GM18909 (cell line): ENCODE measurements around the gene RNF145.
"Not testable (repeated sequence)": the region's sequence is repeated elsewhere in the genome, so short reads cannot be mapped to it uniquely, and the experiment has no call there.

Source experiments
- ATAC-seq: cut with Tn5 transposase; IDR thresholded peaks from one replicate; pipeline ENCODE4 v1.9.1; 2021; ENCODE audit warnings: mild to moderate bottlenecking; ENCODE audit not compliant: unreplicated experiment, poor library complexity

Gene RNF145

GRCh38 chr5:159209438-159210209, at the start of gene RNF145:
Gene RNF145, minus strand, starts transcription at chr5:159209553. Its CDS starts 5,936 bp downstream, at chr5:159203617.
- ATAC-seq: peak; percentile 73

GRCh38 chr5:159258361-159258760, 49.0 kb upstream of the RNF145 start:
- ATAC-seq: no peak

- no peak for ATAC-seq
Measured at GRCh38 chr5:159257629-159258283, 48.4 kb upstream of the RNF145 start.

GRCh38 chr5:159257007-159257406, 47.7 kb upstream of the RNF145 start:
- ATAC-seq: no peak

- no peak for ATAC-seq
Measured at GRCh38 chr5:159252195-159252594, 42.8 kb upstream of the RNF145 start.

GRCh38 chr5:159249158-159249557, 39.8 kb upstream of the RNF145 start:
- no peak for ATAC-seq

- ATAC-seq: no peak
Measured at GRCh38 chr5:159244890-159245289, 35.5 kb upstream of the RNF145 start.

- ATAC-seq: no peak
Measured at GRCh38 chr5:159244163-159244562, 34.8 kb upstream of the RNF145 start.

GRCh38 chr5:159243385-159243784, 34.0 kb upstream of the RNF145 start:
- ATAC-seq: no peak

- no peak for ATAC-seq
Measured at GRCh38 chr5:159242656-159243055, 33.3 kb upstream of the RNF145 start.

- ATAC-seq: no peak
Measured at GRCh38 chr5:159241946-159242552, 32.7 kb upstream of the RNF145 start.

GRCh38 chr5:159240301-159240870, 31.0 kb upstream of the RNF145 start:
- no peak for ATAC-seq

- ATAC-seq: not testable (repeated sequence)
Measured at GRCh38 chr5:159235871-159236520, 26.6 kb upstream of the RNF145 start.

GRCh38 chr5:159231167-159231566, 21.8 kb upstream of the RNF145 start:
- no peak for ATAC-seq

- no peak for ATAC-seq
Measured at GRCh38 chr5:159230657-159231056, 21.3 kb upstream of the RNF145 start.

- not testable (repeated sequence) for ATAC-seq
Measured at GRCh38 chr5:159228097-159228496, 18.7 kb upstream of the RNF145 start.

GRCh38 chr5:159227452-159227851, 18.1 kb upstream of the RNF145 start:
- no peak for ATAC-seq

GRCh38 chr5:159226451-159226850, 17.1 kb upstream of the RNF145 start:
- ATAC-seq: no peak

- no peak for ATAC-seq
Measured at GRCh38 chr5:159224471-159224870, 15.1 kb upstream of the RNF145 start.

- no peak for ATAC-seq
Measured at GRCh38 chr5:159223469-159223868, 14.1 kb upstream of the RNF145 start.

GRCh38 chr5:159220206-159220605, 10.9 kb upstream of the RNF145 start:
- no peak for ATAC-seq
